ENCODE data around the gene AAK1. TPM values are rescaled to one million over a fixed set of nuclear protein-coding genes. Genes with fewer than 3 reads are reported as not detected.

Gene AAK1
- total RNA-seq, 6 experiments from 2014 or later = 96.6 to 123 (median 108) TPM

DNA sequence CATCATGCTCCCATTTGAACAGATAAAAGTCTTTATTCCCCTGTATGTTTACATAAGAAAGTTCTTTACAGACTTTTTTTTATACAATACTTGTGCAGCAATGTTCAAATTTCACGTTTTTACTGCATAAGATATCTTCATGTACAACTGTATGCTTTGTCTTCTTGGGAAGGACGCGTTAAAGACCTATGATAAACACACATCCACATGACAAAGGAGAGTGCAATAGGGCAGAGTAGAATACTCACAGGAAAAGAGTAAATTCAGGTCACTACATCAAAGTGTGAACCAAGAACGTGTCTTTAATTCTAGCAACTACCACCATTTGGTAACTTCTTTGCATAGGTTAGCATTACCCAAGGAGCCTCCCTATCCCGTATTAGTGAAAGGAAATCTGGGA, 172.6 kb downstream of the AAK1 start:
- Mint-ChIP-seq H3K4me3 (no peak overlapping the region), H3K27me3 (ENCODE audit: insufficient read depth) (no peaks in the 10 kb centered on the region), H3K27ac (no peak overlapping the region), H3K36me3 (ENCODE audit: low read depth) (peaks cover 20% of the 10 kb centered on the region), H3K4me1 (ENCODE audit: low read depth) (peaks cover 6% of the 10 kb centered on the region; the same call in 1 of the 2 replicates), H3K9me3 (no peaks in the 10 kb centered on the region)
- DNase-seq = no peak
- TF ChIP-seq, protein P1, sequence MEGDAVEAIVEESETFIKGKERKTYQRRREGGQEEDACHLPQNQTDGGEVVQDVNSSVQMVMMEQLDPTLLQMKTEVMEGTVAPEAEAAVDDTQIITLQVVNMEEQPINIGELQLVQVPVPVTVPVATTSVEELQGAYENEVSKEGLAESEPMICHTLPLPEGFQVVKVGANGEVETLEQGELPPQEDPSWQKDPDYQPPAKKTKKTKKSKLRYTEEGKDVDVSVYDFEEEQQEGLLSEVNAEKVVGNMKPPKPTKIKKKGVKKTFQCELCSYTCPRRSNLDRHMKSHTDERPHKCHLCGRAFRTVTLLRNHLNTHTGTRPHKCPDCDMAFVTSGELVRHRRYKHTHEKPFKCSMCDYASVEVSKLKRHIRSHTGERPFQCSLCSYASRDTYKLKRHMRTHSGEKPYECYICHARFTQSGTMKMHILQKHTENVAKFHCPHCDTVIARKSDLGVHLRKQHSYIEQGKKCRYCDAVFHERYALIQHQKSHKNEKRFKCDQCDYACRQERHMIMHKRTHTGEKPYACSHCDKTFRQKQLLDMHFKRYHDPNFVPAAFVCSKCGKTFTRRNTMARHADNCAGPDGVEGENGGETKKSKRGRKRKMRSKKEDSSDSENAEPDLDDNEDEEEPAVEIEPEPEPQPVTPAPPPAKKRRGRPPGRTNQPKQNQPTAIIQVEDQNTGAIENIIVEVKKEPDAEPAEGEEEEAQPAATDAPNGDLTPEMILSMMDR (IDR thresholded peaks at IDR 0.05) = no peak

DNA sequence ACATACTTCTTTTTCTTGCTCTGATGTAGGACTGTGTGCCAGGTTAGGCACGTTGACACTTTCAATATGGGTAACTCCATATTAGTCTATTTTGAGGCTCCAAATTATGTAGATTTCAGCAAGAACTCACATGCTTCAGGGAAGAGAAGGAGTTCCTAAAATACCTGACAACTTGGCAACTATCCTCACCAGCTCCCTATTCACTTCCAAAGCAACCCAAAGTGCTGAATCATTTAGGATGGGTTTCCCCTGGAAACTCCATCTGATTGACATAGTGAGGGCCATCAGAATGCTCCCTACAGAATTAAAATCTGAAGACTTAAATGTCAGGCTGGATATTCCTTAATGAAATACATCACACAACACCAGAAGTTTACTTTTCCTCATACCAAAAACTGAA, 173.8 kb downstream of the AAK1 start:
- Mint-ChIP-seq H3K27me3 (ENCODE audit: insufficient read depth) (no peaks in the 10 kb centered on the region), H3K27ac (no peak overlapping the region), H3K4me1 (ENCODE audit: low read depth) (peaks cover 6% of the 10 kb centered on the region; the same call in 1 of the 2 replicates), H3K36me3 (ENCODE audit: low read depth) (peaks cover 19% of the 10 kb centered on the region), H3K9me3 (no peaks in the 10 kb centered on the region), H3K4me3 (no peak overlapping the region)
- TF ChIP-seq, protein P1 (IDR thresholded peaks at IDR 0.05) = no peak
- DNase-seq = no peak

- H3K4me3 Mint-ChIP-seq = no peak overlapping the region
- H3K36me3 Mint-ChIP-seq (ENCODE audit: low read depth) = peaks cover 23% of the 10 kb centered on the region
- TF ChIP-seq, protein P1 (IDR thresholded peaks at IDR 0.05) = no peak
- no peak overlapping the region for H3K27ac Mint-ChIP-seq
- H3K27me3 Mint-ChIP-seq (ENCODE audit: insufficient read depth) = no peaks in the 10 kb centered on the region
- no peaks in the 10 kb centered on the region for H3K9me3 Mint-ChIP-seq
- no peak for DNase-seq
- H3K4me1 Mint-ChIP-seq (ENCODE audit: low read depth) = peaks cover 6% of the 10 kb centered on the region; the same call in 1 of the 2 replicates
These were observed 174.2 kb downstream of the AAK1 start for GRCh38 chr2:69469375-69469774.

GRCh38 chr2:69466728-69467127, 176.8 kb downstream of the AAK1 start:
- peaks cover 6% of the 10 kb centered on the region; the same call in 1 of the 2 replicates for H3K4me1 Mint-ChIP-seq (ENCODE audit: low read depth)
- no peak overlapping the region for H3K27ac Mint-ChIP-seq
- H3K4me3 Mint-ChIP-seq = no peak overlapping the region
- no peaks in the 10 kb centered on the region for H3K27me3 Mint-ChIP-seq (ENCODE audit: insufficient read depth)
- no peaks in the 10 kb centered on the region for H3K9me3 Mint-ChIP-seq
- H3K36me3 Mint-ChIP-seq (ENCODE audit: low read depth) = peaks cover 40% of the 10 kb centered on the region
- TF ChIP-seq, protein P1 (IDR thresholded peaks at IDR 0.05) = no peak
- no peak for DNase-seq

- Mint-ChIP-seq H3K9me3 (no peaks in the 10 kb centered on the region), H3K27ac (no peak overlapping the region), H3K4me1 (ENCODE audit: low read depth) (peaks cover 6% of the 10 kb centered on the region; the same call in 1 of the 2 replicates), H3K4me3 (no peak overlapping the region), H3K36me3 (ENCODE audit: low read depth) (peaks cover 42% of the 10 kb centered on the region), H3K27me3 (ENCODE audit: insufficient read depth) (no peaks in the 10 kb centered on the region)
- no peak for DNase-seq
- TF ChIP-seq, protein P1 (IDR thresholded peaks at IDR 0.05) = no peak
These were observed 177.8 kb downstream of the AAK1 start for GRCh38 chr2:69465513-69466456.

Measured in HFFc6 (cell line).